Measurements from ENCODE around the gene IFT81.
"Not testable (repeated sequence)": the region's sequence is repeated elsewhere in the genome, so short reads cannot be mapped to it uniquely, and the experiment has no call there.

IFT81 gene

DNA sequence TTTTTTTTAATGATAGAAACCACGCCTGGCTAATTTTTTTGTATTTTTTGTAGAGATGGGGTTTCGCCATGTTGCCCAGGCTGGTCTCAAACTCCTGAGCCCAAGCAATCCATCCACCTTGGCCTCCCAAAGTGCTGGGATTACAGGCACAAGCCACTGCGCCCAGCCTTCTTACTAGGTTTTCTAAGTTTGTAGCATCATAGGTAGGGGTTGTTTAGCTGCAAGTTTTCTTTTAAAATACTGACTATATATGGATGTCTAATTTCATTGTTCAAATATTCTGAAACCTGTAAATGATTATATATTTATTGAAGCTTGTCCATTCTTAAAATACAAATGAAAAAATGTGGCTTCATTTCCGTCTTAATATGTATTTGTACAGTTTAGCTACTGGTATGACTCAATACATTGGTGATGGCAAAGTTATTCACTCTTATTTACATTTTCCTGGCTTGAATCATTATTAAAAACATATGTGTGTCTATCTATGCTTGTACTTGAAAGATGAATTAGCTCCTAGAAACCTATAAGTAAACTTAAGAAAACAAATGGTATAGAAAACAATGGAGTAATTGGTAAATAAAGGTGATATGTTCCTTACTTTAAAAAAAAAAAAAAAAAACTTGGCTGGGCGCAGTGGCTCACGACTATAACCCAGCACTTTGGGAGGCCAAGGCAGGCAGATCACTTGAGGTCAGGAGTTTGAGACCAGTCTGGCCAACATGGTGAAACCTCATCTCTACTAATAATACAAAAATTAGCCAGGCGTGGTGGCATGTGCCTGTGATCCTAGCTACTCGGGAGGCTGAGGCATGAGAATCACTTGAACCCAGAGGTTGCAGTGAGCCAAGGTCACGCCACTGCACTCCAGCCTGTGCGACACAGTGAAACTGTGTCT lies 87.7 kb downstream of the IFT81 start:
- peak; percentile 95 for DNase-seq

DNA sequence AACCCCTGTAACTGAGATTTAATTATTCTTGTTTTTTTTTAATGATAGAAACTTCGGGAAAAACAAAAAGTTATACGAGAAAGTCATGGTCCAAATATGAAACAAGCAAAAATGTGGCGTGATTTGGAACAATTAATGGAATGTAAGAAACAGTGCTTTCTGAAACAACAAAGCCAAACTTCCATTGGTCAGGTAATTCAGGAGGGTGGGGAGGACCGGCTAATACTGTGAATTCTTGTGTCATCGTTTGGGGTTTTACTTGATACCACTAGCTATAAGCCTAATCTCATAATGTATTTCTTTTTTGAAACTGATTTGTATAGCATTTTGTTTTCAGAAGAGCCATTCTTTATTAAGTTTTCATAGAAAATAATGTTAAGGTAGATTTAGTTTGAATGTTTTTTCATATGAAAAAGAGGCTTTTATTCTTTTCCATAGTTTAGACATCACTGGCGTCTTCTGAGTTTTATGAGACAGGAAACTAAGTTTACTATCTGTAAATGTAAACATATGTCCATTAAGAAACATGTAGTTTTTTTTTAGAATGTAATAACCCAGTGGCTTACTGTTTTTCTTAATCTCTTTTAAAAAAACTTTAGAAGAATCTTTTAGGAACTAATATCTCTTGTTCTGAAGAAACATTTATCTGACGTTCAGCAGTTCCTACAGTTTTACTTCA lies 94.0 kb downstream of the IFT81 start:
- DNase-seq = no peak

DNA sequence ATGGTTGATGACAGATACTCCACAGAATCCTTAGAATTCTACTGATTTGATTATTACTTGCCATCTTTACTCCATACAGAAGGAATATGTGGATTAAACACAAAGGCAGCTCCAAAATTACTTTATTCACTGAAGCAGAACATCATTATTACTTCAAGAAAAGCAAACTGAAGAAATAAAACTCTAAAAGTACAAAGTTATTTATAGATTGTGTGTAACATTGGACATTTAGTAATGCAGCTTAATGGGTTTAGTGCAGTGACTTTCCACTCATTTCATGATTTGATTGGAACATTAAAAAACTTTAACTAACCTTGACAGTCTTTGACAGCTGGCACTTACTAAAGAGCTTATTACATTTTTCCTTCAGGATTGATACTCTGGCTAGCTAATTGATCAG lies 97.9 kb downstream of the IFT81 start:
- DNase-seq = no peak

DNA sequence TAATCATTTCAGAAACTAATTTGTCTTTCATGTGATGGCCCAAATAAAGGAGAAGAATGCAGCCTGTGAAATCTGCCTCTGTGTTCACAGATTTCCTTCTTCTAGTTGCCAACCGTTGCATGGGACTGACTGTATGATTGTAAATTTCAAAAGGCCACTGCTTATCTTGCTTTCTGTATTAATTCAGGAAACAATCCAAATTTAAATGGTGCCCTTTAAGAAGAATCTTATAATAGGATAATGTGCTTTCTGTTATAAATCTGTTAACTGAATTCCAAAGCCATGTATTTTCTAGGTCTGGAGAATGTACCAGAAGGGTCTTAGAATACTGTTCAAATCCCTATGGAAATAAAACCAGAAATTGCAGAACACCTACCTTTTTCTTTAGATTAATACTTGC lies 98.3 kb downstream of the IFT81 start:
- no peak for DNase-seq

- peak; percentile 28 for DNase-seq
These were observed 99.7 kb downstream of the IFT81 start for GRCh38 chr12:110223777-110224378.

GRCh38 chr12:110224379-110225304 lies 100.5 kb downstream of the IFT81 start:
- DNase-seq = peak; percentile 81

DNA sequence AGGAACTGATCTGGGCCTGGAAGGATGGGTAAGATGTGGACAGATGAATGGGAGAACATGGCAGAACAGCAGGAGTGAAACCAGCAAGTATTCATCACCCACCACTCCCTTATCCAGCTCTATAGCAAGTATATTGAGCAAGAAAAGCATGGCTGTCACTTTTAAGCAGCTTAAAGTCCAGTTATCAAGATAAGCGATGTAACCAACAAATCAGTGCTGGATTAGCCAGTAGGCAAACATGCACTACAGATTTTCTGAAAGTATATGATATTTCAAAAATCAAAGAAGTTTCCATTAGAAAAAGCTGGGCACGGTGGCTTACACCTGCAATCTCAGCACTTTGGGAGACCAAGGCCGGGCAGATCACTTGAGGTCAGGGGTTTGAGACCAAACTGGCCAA lies 103.0 kb downstream of the IFT81 start:
- no peak for DNase-seq

DNA sequence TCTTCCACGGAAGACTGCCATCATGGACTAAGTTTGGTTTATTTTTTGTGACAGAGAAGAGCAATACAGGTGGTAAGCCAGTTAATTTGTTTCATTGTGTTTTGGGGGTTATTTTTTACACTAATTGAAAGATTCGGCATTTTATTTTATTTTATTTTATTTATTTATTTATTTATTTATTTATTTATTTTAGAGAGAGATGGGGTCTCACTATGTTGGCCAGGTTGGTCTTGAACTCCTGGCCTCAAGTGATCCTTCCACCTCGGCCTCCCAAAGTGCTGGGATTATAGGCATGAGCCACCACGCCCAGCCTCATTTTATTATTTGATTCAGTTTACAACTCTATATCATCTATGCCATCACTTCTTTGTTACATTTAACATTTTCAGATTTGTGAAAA lies 104.2 kb downstream of the IFT81 start:
- DNase-seq = not testable (repeated sequence)

DNA sequence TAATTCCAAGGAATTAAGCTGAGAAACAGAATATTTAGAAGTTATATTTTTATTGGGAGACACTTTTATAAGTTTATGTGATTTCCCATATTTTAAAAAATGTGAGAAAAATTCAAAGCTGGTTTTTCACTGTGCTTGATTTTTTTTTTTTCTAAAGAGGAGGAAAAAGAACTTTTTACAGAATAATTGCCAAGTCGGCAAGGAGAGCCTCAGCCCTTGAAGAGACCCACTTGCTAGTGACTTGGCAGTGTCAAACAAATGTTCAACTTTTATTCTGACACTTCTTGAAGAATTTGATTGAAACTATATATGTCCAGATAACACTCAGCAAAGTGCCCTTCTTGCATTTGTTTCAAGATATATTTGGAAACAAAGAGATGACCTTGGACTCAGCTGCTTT lies 104.6 kb downstream of the IFT81 start:
- no peak for DNase-seq

- DNase-seq = no peak
These were observed 105.3 kb downstream of the IFT81 start for GRCh38 chr12:110229409-110229808.

GRCh38 chr12:110230655-110231054 lies 106.5 kb downstream of the IFT81 start:
- DNase-seq = no peak

DNA sequence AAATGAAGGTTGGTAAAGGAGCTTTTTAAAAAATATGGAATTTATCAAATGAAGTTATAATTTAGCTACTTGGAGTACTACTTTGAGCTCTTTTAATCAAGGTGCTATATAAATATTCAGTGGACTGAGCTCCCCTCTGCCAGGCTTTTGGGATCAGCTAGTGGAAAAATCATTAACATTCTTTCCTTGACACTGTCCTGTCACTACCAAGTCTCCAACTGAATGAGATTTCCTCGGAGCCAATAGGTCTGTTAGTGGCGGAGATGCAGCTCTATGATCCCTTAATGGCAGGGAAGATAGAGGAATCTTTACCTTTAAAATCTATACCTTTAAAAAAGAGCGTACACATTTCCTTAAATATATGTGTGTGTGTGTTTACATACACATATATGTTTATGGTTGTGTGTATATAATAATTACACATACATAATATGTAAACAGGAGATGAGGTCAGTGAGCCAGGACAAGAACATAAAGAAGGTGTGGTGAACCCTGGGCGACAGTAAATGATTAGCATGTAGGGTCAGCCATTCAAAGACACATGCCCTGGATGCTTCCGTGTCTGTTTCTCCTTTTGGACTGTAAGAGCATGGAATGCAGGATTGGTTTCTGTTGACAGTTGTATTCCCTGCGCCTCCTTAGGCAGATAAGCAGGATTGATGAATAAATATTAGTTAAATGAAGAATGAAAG lies 109.2 kb downstream of the IFT81 start:
- no peak for DNase-seq

- no peak for DNase-seq
These were observed 110.2 kb downstream of the IFT81 start for GRCh38 chr12:110234331-110234751.

DNA sequence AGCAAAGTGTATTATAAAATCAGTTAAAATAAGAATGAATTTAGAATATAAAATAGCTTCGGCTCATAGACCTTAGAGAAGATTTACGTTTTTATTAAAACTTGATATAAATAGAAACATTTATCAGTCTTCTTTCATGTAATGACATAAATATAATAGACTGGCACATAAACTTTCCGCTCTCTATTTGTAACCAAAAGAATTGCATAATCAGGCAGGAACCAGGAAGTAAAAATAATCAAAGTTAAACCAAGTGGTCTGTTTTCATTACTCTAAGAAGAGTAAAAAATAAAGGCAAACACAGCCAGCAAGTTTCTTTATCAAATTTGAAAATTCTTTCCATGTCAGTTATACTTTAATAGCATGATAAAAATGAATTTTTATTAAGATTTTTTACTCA lies 110.6 kb downstream of the IFT81 start:
- DNase-seq = no peak

DNA sequence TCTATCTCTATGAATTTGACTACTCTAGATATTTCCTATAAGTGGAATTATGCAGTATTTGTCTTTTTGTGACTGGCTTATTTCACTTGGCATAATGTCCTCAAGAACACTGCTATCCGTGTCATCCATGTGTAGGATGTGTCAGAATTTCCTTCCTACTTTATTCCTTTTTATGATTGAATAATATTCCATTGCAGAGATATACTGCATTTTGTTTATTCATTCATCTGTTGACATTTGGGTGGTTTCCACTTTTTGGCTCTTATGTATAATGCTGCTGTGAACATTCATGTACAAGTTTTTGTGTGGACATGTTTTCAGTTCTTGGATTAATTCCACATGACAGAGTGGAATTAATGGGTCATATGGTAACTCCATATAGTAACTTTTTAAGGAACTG lies 111.2 kb downstream of the IFT81 start:
- no peak for DNase-seq

DNA sequence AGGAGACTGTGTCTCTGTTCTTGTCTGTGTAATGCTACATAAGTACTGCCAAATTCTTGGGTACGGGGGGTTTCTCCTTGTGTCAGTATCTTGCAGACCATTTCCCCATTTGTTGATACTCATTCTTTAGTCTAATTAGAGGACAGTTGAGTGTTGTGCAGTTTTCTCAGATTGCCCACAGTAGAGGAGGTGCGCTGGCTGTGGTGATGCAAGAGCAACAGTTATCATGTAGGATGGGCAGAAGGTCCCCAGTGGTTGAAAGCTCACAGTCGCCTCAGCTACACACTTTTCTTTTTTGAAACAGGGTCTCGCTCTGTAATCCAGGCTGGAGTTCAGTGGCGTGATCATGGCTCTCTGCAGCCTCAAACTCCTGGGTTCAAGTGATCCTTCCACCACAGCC lies 119.1 kb downstream of the IFT81 start:
- no peak for DNase-seq

DNA sequence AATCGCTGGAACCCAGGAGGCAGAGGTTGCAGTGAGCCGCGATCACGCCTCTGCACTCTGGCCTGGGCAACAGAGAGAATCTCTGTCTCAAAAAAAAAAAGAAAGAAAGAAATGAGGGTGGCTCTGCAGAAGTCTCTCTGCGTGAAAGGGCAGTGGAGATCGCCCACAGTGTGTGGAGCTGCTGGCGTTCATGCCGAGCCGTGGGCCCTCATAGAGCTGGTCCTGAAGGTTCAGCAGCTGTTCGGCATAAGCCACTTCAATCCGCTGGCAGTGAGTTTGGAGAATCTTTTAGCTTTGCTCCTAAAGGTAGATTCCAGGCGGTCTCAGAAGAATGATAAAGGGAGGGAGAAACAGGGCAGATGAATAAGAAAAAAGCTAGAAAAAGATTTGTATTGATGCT lies 120.2 kb downstream of the IFT81 start:
- no peak for DNase-seq

DNA sequence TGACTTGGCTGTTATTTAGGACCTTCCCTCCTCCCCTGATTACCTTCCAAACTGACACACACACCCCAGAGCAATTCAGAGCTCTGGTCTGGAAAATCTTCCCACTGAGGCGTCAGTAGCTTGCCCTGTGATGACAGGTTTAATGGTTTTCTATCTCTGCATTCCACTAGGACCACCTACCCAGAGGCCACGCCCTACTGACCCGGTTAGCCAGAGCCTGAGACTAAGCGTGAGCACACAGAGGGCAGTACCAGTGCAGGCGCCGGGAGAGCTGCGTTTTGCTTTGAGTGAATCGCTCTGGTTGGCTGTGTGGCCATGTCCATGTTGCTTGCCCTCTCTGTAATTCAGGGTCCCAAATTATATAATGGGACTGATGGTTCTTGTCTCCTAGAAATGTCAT lies 120.7 kb downstream of the IFT81 start:
- no peak for DNase-seq

DNA sequence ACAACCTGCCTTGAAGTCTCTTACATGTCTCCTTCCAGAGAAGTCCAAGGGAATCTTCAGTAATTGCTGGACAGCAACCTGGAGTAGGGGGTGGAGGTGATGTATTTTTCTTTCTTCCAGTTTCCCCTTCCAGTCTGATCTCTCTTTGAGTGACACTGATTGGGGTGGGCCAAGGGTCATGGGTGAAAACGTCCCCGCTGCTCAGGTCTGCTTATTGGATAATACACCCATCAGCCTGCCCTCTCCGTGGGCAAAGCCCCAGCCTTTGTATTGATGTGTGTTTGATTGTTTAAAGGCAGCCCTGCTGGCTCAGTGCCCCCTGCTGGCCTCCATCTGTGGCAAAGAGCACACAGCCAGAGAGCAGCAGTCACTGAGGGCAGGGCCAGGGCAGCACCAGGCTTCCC lies 121.2 kb downstream of the IFT81 start:
- DNase-seq = no peak

DNA sequence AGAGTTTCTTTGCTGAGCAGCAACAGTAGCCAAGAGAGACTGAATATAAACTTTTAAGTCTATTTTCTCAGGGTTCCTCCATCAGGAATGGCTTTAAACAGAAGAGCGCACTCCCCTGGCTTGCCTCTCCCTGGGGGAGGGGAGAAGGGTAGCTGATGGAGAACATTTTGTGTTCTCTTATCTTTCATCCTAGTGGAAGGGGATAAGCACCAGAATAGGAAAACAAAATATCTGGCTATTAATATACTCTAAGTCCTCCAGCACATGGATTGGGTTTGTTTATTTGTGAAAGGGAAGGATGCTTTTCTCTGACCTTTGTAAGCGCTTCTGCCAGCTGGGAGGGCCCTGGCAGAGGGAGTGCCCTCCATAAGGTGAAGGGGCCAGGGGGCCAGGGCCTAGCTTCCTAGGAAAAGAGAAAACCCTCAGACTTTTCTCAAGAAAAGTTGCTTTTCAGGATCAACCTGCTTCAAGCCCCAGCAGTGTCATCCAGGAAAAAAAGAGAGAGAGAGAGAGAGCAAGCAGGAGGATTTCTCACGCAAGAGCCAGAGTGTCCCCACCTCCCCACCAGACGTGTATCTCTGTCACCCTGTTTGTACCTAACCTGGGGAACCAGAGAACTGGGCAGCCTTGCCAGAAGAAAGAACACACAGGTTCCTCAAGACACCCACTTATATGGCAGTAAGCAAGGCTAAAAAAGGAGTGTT lies 122.6 kb downstream of the IFT81 start:
- DNase-seq = no peak

Data from fibroblast of skin of abdomen (primary cell).